ENCODE measurements around the gene IKZF2.
A peak's percentile ranks its signal among the peaks of the same experiment; 100 is the strongest.

Gene IKZF2

GRCh38 chr2:213151437-213152064 is at the start of gene IKZF2:
TSS of gene IKZF2 (minus strand) at chr2:213151612. CDS start at chr2:213148629, 2,983 bp downstream.
- H3K27me3 ChIP-seq (ENCODE audit: control insufficient read depth, insufficient read depth, low read length) = no peaks in the 10 kb centered on the region
- H3K36me3 ChIP-seq (ENCODE audit: control insufficient read depth, insufficient read depth, low read length) = no peaks in the 10 kb centered on the region
- peak; percentile 50 for DNase-seq (ENCODE audit: low read depth, low spot score)
- no peak within 1 kb of the TSS for H3K27ac ChIP-seq (ENCODE audit: low read length)
- WGBS (ENCODE audit: insufficient coverage, insufficient read length) = no CpG with 5 or more reads among the region's 87 CpGs
- peaks cover 1% of the 10 kb centered on the region; the same call in 1 of the 2 replicates for H3K4me1 ChIP-seq (ENCODE audit: control insufficient read depth, insufficient read depth, low read length)
- H3K4me3 ChIP-seq (ENCODE audit: low read length) = peak within 1 kb of the TSS; percentile 82
- no peaks in the 10 kb centered on the region for H3K9me3 ChIP-seq (ENCODE audit: control insufficient read depth, insufficient read depth, low read length)

GRCh38 chr2:213199871-213200270 is 48.5 kb upstream of the IKZF2 start:
- Histone ChIP-seq H3K4me1 (ENCODE audit: control insufficient read depth, insufficient read depth, low read length) (no peaks in the 10 kb centered on the region), H3K4me3 (ENCODE audit: low read length) (no peak overlapping the region), H3K36me3 (ENCODE audit: control insufficient read depth, insufficient read depth, low read length) (no peaks in the 10 kb centered on the region), H3K9me3 (ENCODE audit: control insufficient read depth, insufficient read depth, low read length) (no peaks in the 10 kb centered on the region), H3K27ac (ENCODE audit: low read length) (no peak overlapping the region), H3K27me3 (ENCODE audit: control insufficient read depth, insufficient read depth, low read length) (no peaks in the 10 kb centered on the region)
- DNase-seq (ENCODE audit: low read depth, low spot score) = no peak

- Histone ChIP-seq H3K4me3 (ENCODE audit: low read length) (no peak overlapping the region; the same call in 1 of the 2 replicates), H3K27ac (ENCODE audit: low read length) (no peak overlapping the region), H3K27me3 (ENCODE audit: control insufficient read depth, insufficient read depth, low read length) (no peaks in the 10 kb centered on the region), H3K36me3 (ENCODE audit: control insufficient read depth, insufficient read depth, low read length) (no peaks in the 10 kb centered on the region), H3K9me3 (ENCODE audit: control insufficient read depth, insufficient read depth, low read length) (no peaks in the 10 kb centered on the region), H3K4me1 (ENCODE audit: control insufficient read depth, insufficient read depth, low read length) (peaks cover 2% of the 10 kb centered on the region; the same call in 1 of the 2 replicates)
- DNase-seq (ENCODE audit: low read depth, low spot score) = peak; percentile 48
- no CpG with 5 or more reads among the region's 16 CpGs for WGBS (ENCODE audit: insufficient coverage, insufficient read length)
Observed at GRCh38 chr2:213189001-213189899, 37.8 kb upstream of the IKZF2 start.

GRCh38 chr2:213188533-213188867 is 37.1 kb upstream of the IKZF2 start:
- H3K4me1 ChIP-seq (ENCODE audit: control insufficient read depth, insufficient read depth, low read length) = peaks cover 2% of the 10 kb centered on the region; the same call in 1 of the 2 replicates
- no CpG with 5 or more reads among the region's 2 CpGs for WGBS (ENCODE audit: insufficient coverage, insufficient read length)
- H3K4me3 ChIP-seq (ENCODE audit: low read length) = no peak overlapping the region
- H3K27ac ChIP-seq (ENCODE audit: low read length) = no peak overlapping the region
- no peaks in the 10 kb centered on the region for H3K27me3 ChIP-seq (ENCODE audit: control insufficient read depth, insufficient read depth, low read length)
- H3K36me3 ChIP-seq (ENCODE audit: control insufficient read depth, insufficient read depth, low read length) = no peaks in the 10 kb centered on the region
- no peak for DNase-seq (ENCODE audit: low read depth, low spot score)
- H3K9me3 ChIP-seq (ENCODE audit: control insufficient read depth, insufficient read depth, low read length) = no peaks in the 10 kb centered on the region

- no CpG with 5 or more reads among the region's 5 CpGs for WGBS (ENCODE audit: insufficient coverage, insufficient read length)
- Histone ChIP-seq H3K4me3 (ENCODE audit: low read length) (no peak overlapping the region), H3K4me1 (ENCODE audit: control insufficient read depth, insufficient read depth, low read length) (peaks cover 2% of the 10 kb centered on the region; the same call in 1 of the 2 replicates), H3K27me3 (ENCODE audit: control insufficient read depth, insufficient read depth, low read length) (no peaks in the 10 kb centered on the region), H3K27ac (ENCODE audit: low read length) (no peak overlapping the region), H3K9me3 (ENCODE audit: control insufficient read depth, insufficient read depth, low read length) (no peaks in the 10 kb centered on the region), H3K36me3 (ENCODE audit: control insufficient read depth, insufficient read depth, low read length) (no peaks in the 10 kb centered on the region)
- peak; percentile 57 for DNase-seq (ENCODE audit: low read depth, low spot score)
Observed at GRCh38 chr2:213187833-213188532, 36.6 kb upstream of the IKZF2 start.

- H3K4me1 ChIP-seq (ENCODE audit: control insufficient read depth, insufficient read depth, low read length) = peaks cover 2% of the 10 kb centered on the region; the same call in 1 of the 2 replicates
- no peak overlapping the region for H3K27ac ChIP-seq (ENCODE audit: low read length)
- DNase-seq (ENCODE audit: low read depth, low spot score) = no peak
- no peaks in the 10 kb centered on the region for H3K27me3 ChIP-seq (ENCODE audit: control insufficient read depth, insufficient read depth, low read length)
- H3K36me3 ChIP-seq (ENCODE audit: control insufficient read depth, insufficient read depth, low read length) = no peaks in the 10 kb centered on the region
- no peak overlapping the region for H3K4me3 ChIP-seq (ENCODE audit: low read length)
- H3K9me3 ChIP-seq (ENCODE audit: control insufficient read depth, insufficient read depth, low read length) = no peaks in the 10 kb centered on the region
- WGBS (ENCODE audit: insufficient coverage, insufficient read length) = no CpG with 5 or more reads among the region's 3 CpGs
Observed at GRCh38 chr2:213187386-213187785, 36.0 kb upstream of the IKZF2 start.

- H3K4me1 ChIP-seq (ENCODE audit: control insufficient read depth, insufficient read depth, low read length) = peaks cover 2% of the 10 kb centered on the region; the same call in 1 of the 2 replicates
- no peak overlapping the region for H3K27ac ChIP-seq (ENCODE audit: low read length)
- no CpG with 5 or more reads among the region's 3 CpGs for WGBS (ENCODE audit: insufficient coverage, insufficient read length)
- H3K9me3 ChIP-seq (ENCODE audit: control insufficient read depth, insufficient read depth, low read length) = no peaks in the 10 kb centered on the region
- DNase-seq (ENCODE audit: low read depth, low spot score) = no peak
- H3K27me3 ChIP-seq (ENCODE audit: control insufficient read depth, insufficient read depth, low read length) = no peaks in the 10 kb centered on the region
- no peak overlapping the region for H3K4me3 ChIP-seq (ENCODE audit: low read length)
- H3K36me3 ChIP-seq (ENCODE audit: control insufficient read depth, insufficient read depth, low read length) = no peaks in the 10 kb centered on the region
Observed at GRCh38 chr2:213185147-213185822, 33.9 kb upstream of the IKZF2 start.

- no peaks in the 10 kb centered on the region for H3K36me3 ChIP-seq (ENCODE audit: control insufficient read depth, insufficient read depth, low read length)
- no peak for DNase-seq (ENCODE audit: low read depth, low spot score)
- no peaks in the 10 kb centered on the region for H3K4me1 ChIP-seq (ENCODE audit: control insufficient read depth, insufficient read depth, low read length)
- no peak overlapping the region for H3K4me3 ChIP-seq (ENCODE audit: low read length)
- H3K9me3 ChIP-seq (ENCODE audit: control insufficient read depth, insufficient read depth, low read length) = no peaks in the 10 kb centered on the region
- H3K27ac ChIP-seq (ENCODE audit: low read length) = no peak overlapping the region
- no peaks in the 10 kb centered on the region for H3K27me3 ChIP-seq (ENCODE audit: control insufficient read depth, insufficient read depth, low read length)
Observed at GRCh38 chr2:213181712-213182111, 30.3 kb upstream of the IKZF2 start.

- Histone ChIP-seq H3K27ac (ENCODE audit: low read length) (no peak overlapping the region), H3K4me3 (ENCODE audit: low read length) (no peak overlapping the region), H3K9me3 (ENCODE audit: control insufficient read depth, insufficient read depth, low read length) (no peaks in the 10 kb centered on the region), H3K4me1 (ENCODE audit: control insufficient read depth, insufficient read depth, low read length) (no peaks in the 10 kb centered on the region), H3K36me3 (ENCODE audit: control insufficient read depth, insufficient read depth, low read length) (no peaks in the 10 kb centered on the region), H3K27me3 (ENCODE audit: control insufficient read depth, insufficient read depth, low read length) (no peaks in the 10 kb centered on the region)
- DNase-seq (ENCODE audit: low read depth, low spot score) = no peak
- no CpG with 5 or more reads among the region's 1 CpG for WGBS (ENCODE audit: insufficient coverage, insufficient read length)
Observed at GRCh38 chr2:213177679-213178078, 26.3 kb upstream of the IKZF2 start.

- DNase-seq (ENCODE audit: low read depth, low spot score) = no peak
- H3K27ac ChIP-seq (ENCODE audit: low read length) = no peak overlapping the region
- no CpG with 5 or more reads among the region's 1 CpG for WGBS (ENCODE audit: insufficient coverage, insufficient read length)
Observed at GRCh38 chr2:213175673-213176247, 24.3 kb upstream of the IKZF2 start.

More at GRCh38 chr2:213175673-213176247, 24.3 kb upstream of the IKZF2 start:
- Histone ChIP-seq H3K9me3 (ENCODE audit: control insufficient read depth, insufficient read depth, low read length) (no peaks in the 10 kb centered on the region), H3K4me1 (ENCODE audit: control insufficient read depth, insufficient read depth, low read length) (no peaks in the 10 kb centered on the region), H3K4me3 (ENCODE audit: low read length) (no peak overlapping the region), H3K27me3 (ENCODE audit: control insufficient read depth, insufficient read depth, low read length) (no peaks in the 10 kb centered on the region), H3K36me3 (ENCODE audit: control insufficient read depth, insufficient read depth, low read length) (no peaks in the 10 kb centered on the region)
